Glutamatergic neuron (in vitro differentiated cells): ENCODE results near the gene C16orf74. TPM values are rescaled to one million over a fixed set of nuclear protein-coding genes. Genes with fewer than 3 reads are reported as not detected.

ENCODE experiments used
- DNase-seq: peaks from one replicate; pipeline ENCODE4 v3.0.0; 2022
- H3K27ac Mint-ChIP-seq: one replicate; pipeline ENCODE4 v1.8.0; 2020; ENCODE audit warnings: mild to moderate bottlenecking, mixed read lengths, inconsistent platforms; ENCODE audit not compliant: unreplicated experiment
- H3K27me3 Mint-ChIP-seq: one replicate; pipeline ENCODE4 v1.8.0; 2020; ENCODE audit warnings: mild to moderate bottlenecking, moderate library complexity, mixed read lengths, inconsistent platforms; ENCODE audit not compliant: unreplicated experiment
- H3K36me3 Mint-ChIP-seq: one replicate; pipeline ENCODE4 v1.8.0; 2020; ENCODE audit warnings: mild to moderate bottlenecking, mixed read lengths, inconsistent platforms; ENCODE audit not compliant: unreplicated experiment
- H3K4me1 Mint-ChIP-seq: one replicate; pipeline ENCODE4 v1.8.0; 2020; ENCODE audit warnings: mild to moderate bottlenecking, low read depth, mixed read lengths, inconsistent platforms; ENCODE audit not compliant: unreplicated experiment
- H3K4me3 Mint-ChIP-seq: one replicate; pipeline ENCODE4 v1.8.0; 2020; ENCODE audit warnings: mild to moderate bottlenecking, mixed read lengths, inconsistent platforms; ENCODE audit not compliant: unreplicated experiment
- H3K9me3 Mint-ChIP-seq: one replicate; pipeline ENCODE4 v1.8.0; 2020; ENCODE audit warnings: mild to moderate bottlenecking, moderate library complexity, mixed read lengths, inconsistent platforms; ENCODE audit not compliant: unreplicated experiment
- CTCF ChIP-seq: fragments of 200-600 bp; sonication (generic); IDR thresholded peaks from one replicate; pipeline ENCODE4 v1.5.0; 2021; ENCODE audit not compliant: partially characterized antibody, unreplicated experiment
- total RNA-seq: library from RNA; stranded (reverse); fragmentation: NEBNext Ultra II Directional; extraction: Animal tissue kit (Norgen Biotek cat#: 25700); gene quantifications from one replicate; pipeline ENCODE4 v1.2.1, GENCODE V29; 2021; ENCODE audit not compliant: unreplicated experiment

C16orf74 gene
- total RNA-seq, 1 donor from 2014 or later: 2.6 TPM

GRCh38 chr16:85712801-85713200 is 38.1 kb downstream of the C16orf74 start:
- Mint-ChIP-seq H3K9me3 (peaks cover 2% of the 10 kb centered on the region), H3K27me3 (peaks cover 3% of the 10 kb centered on the region), H3K4me3 (no peak overlapping the region), H3K36me3 (no peaks in the 10 kb centered on the region), H3K27ac (no peak overlapping the region), H3K4me1 (peaks cover 15% of the 10 kb centered on the region)
- no peak for TF ChIP-seq CTCF
- DNase-seq: no peak

GRCh38 chr16:85711982-85712587 is 38.8 kb downstream of the C16orf74 start:
- TF ChIP-seq CTCF: no peak
- peaks cover 15% of the 10 kb centered on the region for H3K4me1 Mint-ChIP-seq
- H3K4me3 Mint-ChIP-seq: no peak overlapping the region
- H3K36me3 Mint-ChIP-seq: no peaks in the 10 kb centered on the region
- H3K9me3 Mint-ChIP-seq: peaks cover 2% of the 10 kb centered on the region
- no peak overlapping the region for H3K27ac Mint-ChIP-seq
- DNase-seq: no peak
- peaks cover 3% of the 10 kb centered on the region for H3K27me3 Mint-ChIP-seq

GRCh38 chr16:85710732-85711131 is 40.2 kb downstream of the C16orf74 start:
- Mint-ChIP-seq H3K27me3 (peaks cover 6% of the 10 kb centered on the region), H3K27ac (no peak overlapping the region), H3K4me3 (peak overlapping the region; percentile 58), H3K9me3 (peaks cover 3% of the 10 kb centered on the region), H3K36me3 (no peaks in the 10 kb centered on the region), H3K4me1 (peaks cover 12% of the 10 kb centered on the region)
- no peak for DNase-seq
- TF ChIP-seq CTCF: no peak

DNA sequence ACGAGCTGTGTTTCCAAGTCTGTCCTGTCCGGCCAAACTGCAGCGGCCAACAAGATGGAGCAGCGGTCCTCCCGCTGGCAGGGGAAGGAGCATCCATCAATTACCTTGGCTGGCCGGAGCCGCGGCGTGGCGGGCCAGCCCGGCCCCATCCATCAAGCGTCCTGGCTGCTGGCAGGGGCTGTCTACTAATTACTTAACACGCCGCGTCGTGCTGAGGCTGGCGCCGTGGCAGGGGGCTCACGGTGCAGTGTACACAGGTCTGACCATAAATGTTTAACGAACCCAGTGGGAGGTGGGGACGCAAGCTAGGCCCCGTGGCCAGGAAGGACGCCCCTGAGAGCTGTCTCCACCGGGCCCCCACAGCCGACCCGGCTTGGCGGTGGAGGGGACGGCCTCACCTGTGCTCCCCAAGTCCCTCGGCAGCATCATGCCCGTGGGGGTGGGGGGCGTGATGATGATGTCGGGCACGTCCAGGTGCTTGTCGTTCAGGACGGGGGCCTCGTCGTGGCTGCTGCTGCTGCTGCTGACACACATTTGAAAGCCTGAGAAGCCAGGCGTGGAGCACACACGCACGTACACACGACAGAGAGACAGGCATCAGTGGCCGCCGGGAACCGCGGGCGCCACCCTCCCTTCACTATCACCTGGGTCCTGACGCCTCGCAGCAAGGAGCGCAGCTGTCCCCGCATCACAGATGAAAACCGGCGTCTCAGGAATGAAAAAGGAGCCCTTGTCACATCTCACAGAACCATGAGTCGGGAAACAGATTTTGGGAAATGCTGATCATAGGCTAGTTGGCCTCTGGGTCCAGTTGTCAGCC is 40.9 kb downstream of the C16orf74 start:
- DNase-seq: no peak
- Mint-ChIP-seq H3K9me3 (peaks cover 3% of the 10 kb centered on the region), H3K27ac (no peak overlapping the region), H3K4me1 (peaks cover 8% of the 10 kb centered on the region), H3K27me3 (peaks cover 7% of the 10 kb centered on the region), H3K4me3 (no peak overlapping the region), H3K36me3 (no peaks in the 10 kb centered on the region)
- TF ChIP-seq CTCF: no peak

DNA sequence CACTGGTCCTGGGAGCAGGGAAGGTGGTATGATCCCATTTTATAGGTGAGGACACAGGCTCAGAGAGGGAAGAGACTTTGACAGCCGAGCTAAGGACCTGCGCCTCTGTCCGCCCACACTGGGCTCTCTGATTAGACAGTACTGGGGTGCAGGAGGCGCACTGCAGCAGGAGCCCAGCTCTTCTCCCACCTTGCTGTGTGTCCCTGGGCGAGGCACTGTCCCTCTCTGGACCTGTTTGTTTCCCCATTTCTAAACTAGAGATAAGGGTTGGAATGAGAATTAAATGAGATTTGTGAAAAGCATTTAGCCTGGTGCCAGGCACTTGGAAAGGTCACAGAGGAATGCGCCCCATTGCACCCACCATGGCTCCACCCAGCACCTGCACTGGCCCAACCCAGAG is 42.6 kb downstream of the C16orf74 start:
- Mint-ChIP-seq H3K27ac (no peak overlapping the region), H3K36me3 (no peaks in the 10 kb centered on the region), H3K4me1 (peaks cover 8% of the 10 kb centered on the region), H3K4me3 (no peak overlapping the region), H3K9me3 (peaks cover 2% of the 10 kb centered on the region), H3K27me3 (peaks cover 7% of the 10 kb centered on the region)
- no peak for TF ChIP-seq CTCF
- DNase-seq: no peak
